Osteocyte (in vitro differentiated cells): ENCODE measurements around the gene CEMIP. TPM values are rescaled to one million over a fixed set of nuclear protein-coding genes. Genes with fewer than 3 reads are reported as not detected.
"Not testable (repeated sequence)": the region's sequence is repeated elsewhere in the genome, so short reads cannot be mapped to it uniquely, and the experiment has no call there.

Experiments used
- DNase-seq: peaks from one replicate; pipeline ENCODE4 v3.0.0; 2021; ENCODE audit warnings: mixed read lengths; ENCODE audit not compliant: unreplicated experiment; ENCODE audit errors: extremely low spot score
- H3K27ac Mint-ChIP-seq: one replicate; pipeline ENCODE4 v1.8.0; 2021; ENCODE audit warnings: mild to moderate bottlenecking, mixed read lengths; ENCODE audit not compliant: unreplicated experiment
- H3K27me3 Mint-ChIP-seq: one replicate; pipeline ENCODE4 v1.8.0; 2021; ENCODE audit warnings: mixed read lengths; ENCODE audit not compliant: unreplicated experiment
- H3K36me3 Mint-ChIP-seq: one replicate; pipeline ENCODE4 v1.8.0; 2021; ENCODE audit warnings: mixed read lengths; ENCODE audit not compliant: unreplicated experiment
- H3K4me1 Mint-ChIP-seq: one replicate; pipeline ENCODE4 v1.8.0; 2021; ENCODE audit warnings: mixed read lengths; ENCODE audit not compliant: unreplicated experiment
- H3K4me3 Mint-ChIP-seq: one replicate; pipeline ENCODE4 v1.8.0; 2021; ENCODE audit warnings: mild to moderate bottlenecking, moderate library complexity, mixed read lengths; ENCODE audit not compliant: unreplicated experiment
- H3K9me3 Mint-ChIP-seq: one replicate; pipeline ENCODE4 v1.8.0; 2021; ENCODE audit warnings: mixed read lengths; ENCODE audit not compliant: unreplicated experiment
- CTCF ChIP-seq: fragments of 200-600 bp; sonication (generic); IDR thresholded peaks from 2 replicates; pipeline ENCODE4 v1.5.0; 2021; ENCODE audit warnings: antibody characterized with exemption, mild to moderate bottlenecking, moderate library complexity
- total RNA-seq: library from RNA; stranded (reverse); gene quantifications from 2 replicates; pipeline ENCODE4 v1.2.1, GENCODE V29; 2021

Gene CEMIP
- total RNA-seq, 1 donor from 2014 or later, result 445 TPM

- H3K4me3 Mint-ChIP-seq, result no peak overlapping the region
- H3K36me3 Mint-ChIP-seq, result peaks cover 21% of the 10 kb centered on the region
- H3K9me3 Mint-ChIP-seq, result no peaks in the 10 kb centered on the region
- H3K27ac Mint-ChIP-seq, result no peak overlapping the region
- peaks cover 28% of the 10 kb centered on the region for H3K4me1 Mint-ChIP-seq
- TF ChIP-seq CTCF, result no peak
- no peaks in the 10 kb centered on the region for H3K27me3 Mint-ChIP-seq
- DNase-seq, result peak; percentile 57
Observed at GRCh38 chr15:80958818-80959495, 179.8 kb downstream of the CEMIP start.

GRCh38 chr15:80965454-80965853, 186.3 kb downstream of the CEMIP start:
- H3K27me3 Mint-ChIP-seq, H3K4me3 Mint-ChIP-seq, H3K9me3 Mint-ChIP-seq, H3K27ac Mint-ChIP-seq, DNase-seq: not testable (repeated sequence)
- H3K4me1 Mint-ChIP-seq, result peaks cover 25% of the 10 kb centered on the region
- H3K36me3 Mint-ChIP-seq, result peaks cover 22% of the 10 kb centered on the region

GRCh38 chr15:80966431-80967197, 187.4 kb downstream of the CEMIP start:
- DNase-seq, result no peak
- peak overlapping the region; percentile 56 for H3K27ac Mint-ChIP-seq
- TF ChIP-seq CTCF, result no peak

GRCh38 chr15:80967451-80967850, 188.3 kb downstream of the CEMIP start:
- Mint-ChIP-seq H3K4me3 (no peak overlapping the region), H3K4me1 (peaks cover 25% of the 10 kb centered on the region), H3K27me3 (no peaks in the 10 kb centered on the region), H3K9me3 (no peaks in the 10 kb centered on the region), H3K36me3 (peaks cover 23% of the 10 kb centered on the region), H3K27ac (peak overlapping the region; percentile 56)
- no peak for DNase-seq
- no peak for TF ChIP-seq CTCF

More at GRCh38 chr15:80966431-80967197, 187.4 kb downstream of the CEMIP start:
- Mint-ChIP-seq H3K4me3 (no peak overlapping the region), H3K36me3 (peaks cover 18% of the 10 kb centered on the region), H3K27me3 (no peaks in the 10 kb centered on the region), H3K4me1 (peaks cover 25% of the 10 kb centered on the region), H3K9me3 (no peaks in the 10 kb centered on the region)

- H3K27me3 Mint-ChIP-seq, result no peaks in the 10 kb centered on the region
- TF ChIP-seq CTCF, result no peak
- peaks cover 25% of the 10 kb centered on the region for H3K4me1 Mint-ChIP-seq
- H3K4me3 Mint-ChIP-seq, result no peak overlapping the region
- peaks cover 19% of the 10 kb centered on the region for H3K36me3 Mint-ChIP-seq
- H3K27ac Mint-ChIP-seq, result peak overlapping the region; percentile 56
- no peaks in the 10 kb centered on the region for H3K9me3 Mint-ChIP-seq
- no peak for DNase-seq
Observed at GRCh38 chr15:80967991-80968510, 188.9 kb downstream of the CEMIP start.
